HepG2 (cell line): ENCODE results near the gene DAZAP1. TPM values are rescaled to one million over a fixed set of nuclear protein-coding genes. Genes with fewer than 3 reads are reported as not detected.

Experiments used
- ATF7 ChIP-seq, 2 experiments: fragments of 450-650 bp in 1 of 2; sonication (generic) in 1 of 2; formaldehyde crosslinking in 1 of 2; IDR thresholded peaks; 2 replicates each; pipeline versions ENCODE4 v1.4.0 to v1.6.1; 2016 to 2020; ENCODE audit warnings: antibody characterized with exemption in 1 of 2, mild to moderate bottlenecking in 1 of 2, missing genetic modification reagents in 1 of 2
- CEBPG ChIP-seq: IDR thresholded peaks from 2 replicates; pipeline ENCODE4 v1.6.1; 2016
- FOSL2 ChIP-seq: sonication (generic); formaldehyde crosslinking; IDR thresholded peaks from 2 replicates; pipeline ENCODE4 v1.4.0; 2020; ENCODE audit warnings: missing genetic modification reagents
- FOXK2 ChIP-seq: fragments of 450-650 bp; IDR thresholded peaks from 2 replicates; pipeline ENCODE4 v1.6.1; 2016
- HHEX ChIP-seq: IDR thresholded peaks from 2 replicates; pipeline ENCODE4 v1.6.1; 2016; ENCODE audit warnings: control low read depth
- HMG20A ChIP-seq: IDR thresholded peaks from 2 replicates; pipeline ENCODE4 v1.6.1; 2016; ENCODE audit warnings: borderline replicate concordance
- HNRNPUL1 ChIP-seq: fragments of 200-400 bp; formaldehyde crosslinking; IDR thresholded peaks from 2 replicates; pipeline ENCODE4 v1.6.1; 2017; ENCODE audit warnings: low read depth, mild to moderate bottlenecking, low read length, moderate library complexity
- JARID2 ChIP-seq: sonication (generic); formaldehyde crosslinking; IDR thresholded peaks from 2 replicates; pipeline ENCODE4 v1.8.1; 2023; ENCODE audit warnings: missing genetic modification reagents, inconsistent platforms; ENCODE audit not compliant: insufficient replicate concordance
- KDM2A ChIP-seq: sonication (generic); formaldehyde crosslinking; IDR thresholded peaks from 2 replicates; pipeline ENCODE4 v1.4.0; 2020; ENCODE audit warnings: low read depth, missing genetic modification reagents, borderline replicate concordance
- NCOA1 ChIP-seq: sonication (generic); formaldehyde crosslinking; IDR thresholded peaks from 2 replicates; pipeline ENCODE4 v1.9.0; 2021; ENCODE audit warnings: missing genetic modification reagents
- NFATC3 ChIP-seq: sonication (generic); formaldehyde crosslinking; IDR thresholded peaks from 2 replicates; pipeline ENCODE4 v1.5.1; 2020; ENCODE audit warnings: mild to moderate bottlenecking, missing genetic modification reagents
- RARA ChIP-seq: IDR thresholded peaks from 2 replicates; pipeline ENCODE4 v1.6.1; 2016; ENCODE audit warnings: missing genetic modification reagents, missing compliant biosample characterization
- SNAPC5 ChIP-seq: sonication (generic); formaldehyde crosslinking; IDR thresholded peaks from 2 replicates; pipeline ENCODE4 v1.8.1; 2023; ENCODE audit warnings: mild to moderate bottlenecking, missing genetic modification reagents, borderline replicate concordance
- ZBTB10 ChIP-seq: sonication (generic); formaldehyde crosslinking; IDR thresholded peaks from 2 replicates; pipeline ENCODE4 v1.4.0; 2020; ENCODE audit warnings: missing genetic modification reagents, borderline replicate concordance
- ZNF121 ChIP-seq: sonication (generic); formaldehyde crosslinking; IDR thresholded peaks from 2 replicates; pipeline ENCODE4 v1.5.0; 2020; ENCODE audit warnings: mild to moderate bottlenecking, missing genetic modification reagents
- ZNF143 ChIP-seq: sonication (generic); formaldehyde crosslinking; IDR thresholded peaks from 2 replicates; pipeline ENCODE4 v1.4.0; 2020; ENCODE audit warnings: missing genetic modification reagents
- ZNF24 ChIP-seq: fragments of 450-650 bp; IDR thresholded peaks from 2 replicates; pipeline ENCODE4 v1.6.1; 2017; ENCODE audit warnings: antibody characterized with exemption, mild to moderate bottlenecking
- ZNF280B ChIP-seq: sonication (generic); formaldehyde crosslinking; IDR thresholded peaks from 2 replicates; pipeline ENCODE4 v1.5.0; 2020; ENCODE audit warnings: missing genetic modification reagents, mild to moderate bottlenecking, borderline replicate concordance
- ZNF3 ChIP-seq: IDR thresholded peaks from 2 replicates; pipeline ENCODE4 v1.7.0; 2017; ENCODE audit warnings: inconsistent platforms
- ZNF644 ChIP-seq: IDR thresholded peaks from 2 replicates; pipeline ENCODE4 v1.6.1; 2016; ENCODE audit warnings: low read depth
- ZNF746 ChIP-seq: sonication (generic); formaldehyde crosslinking; IDR thresholded peaks from 2 replicates; pipeline ENCODE4 v1.8.0; 2022; ENCODE audit warnings: mild to moderate bottlenecking, missing genetic modification reagents
- ZNF776 ChIP-seq: sonication (generic); formaldehyde crosslinking; IDR thresholded peaks from 2 replicates; pipeline ENCODE4 v1.4.0; 2020; ENCODE audit warnings: mild to moderate bottlenecking, missing genetic modification reagents
- ZNF83 ChIP-seq: sonication (generic); formaldehyde crosslinking; IDR thresholded peaks from 2 replicates; pipeline ENCODE4 v1.4.0; 2020; ENCODE audit warnings: missing genetic modification reagents, mild to moderate bottlenecking, borderline replicate concordance
- ZSCAN25 ChIP-seq: sonication (generic); formaldehyde crosslinking; IDR thresholded peaks from 2 replicates; pipeline ENCODE4 v1.8.0; 2022; ENCODE audit warnings: mild to moderate bottlenecking, missing genetic modification reagents
- ZXDC ChIP-seq: sonication (generic); formaldehyde crosslinking; IDR thresholded peaks from 2 replicates; pipeline ENCODE4 v1.5.0; 2020; ENCODE audit warnings: mild to moderate bottlenecking, missing genetic modification reagents
- polyA plus RNA-seq, 8 experiments: library from polyadenylated mRNA; depleted of rRNA in 3 of 8; stranded (reverse) in 7 of 8; unstranded in 1 of 8; fragments of >200 nt; fragmentation: Illumina TruSeq in 4 of 8; extraction: Trizol in 4 of 8; gene quantifications; 2 replicates each; pipeline versions ENCODE4 v1.2.1 to v1.2.3, GENCODE V29; 2011 to 2016; ENCODE audit warnings: low read depth in 4 of 8, missing spikeins in 1 of 8, mixed read lengths in 1 of 8; ENCODE audit not compliant: insufficient read depth in 1 of 8
- total RNA-seq, 5 experiments: library from RNA; depleted of rRNA; stranded (reverse); fragments of >200 nt; fragmentation: Illumina TruSeq; extraction: Trizol; gene quantifications; 2 replicates each; pipeline ENCODE4 v1.2.3, GENCODE V29; 2016; ENCODE audit warnings: low read depth in 1 of 5

Gene DAZAP1
- total and polyA plus RNA-seq, 2 of the 13 experiments (the other 11 are each of a cell fraction or from before 2014, with no cell fraction given), result 63.3 to 79.2 TPM

GRCh38 chr19:1373534-1374249 lies 33.7 kb upstream of the DAZAP1 start (continued):
- TF ChIP-seq JARID2 (CRISPR knock-in tag) (no peak), FOXK2 (peak; percentile 62; the same call in 1 of the 2 replicates), FOSL2 (CRISPR knock-in tag) (peak; percentile 69), ATF7 (IDR thresholded peaks at IDR 0.05) (no peak), ATF7 (CRISPR knock-in tag; IDR thresholded peaks at IDR 0.05) (no peak), NFATC3 (CRISPR knock-in tag) (no peak), ZNF24 (no peak), ZNF776 (peak; percentile 94), ZNF644 (CRISPR knock-in tag) (no peak), CEBPG (CRISPR knock-in tag) (0 out of 2 replicates have a peak, but pooled peaks have one; percentile 2), ZBTB10 (CRISPR knock-in tag) (peak; percentile 86; the same call in 1 of the 2 replicates), ZNF83 (CRISPR knock-in tag) (no peak), ZNF143 (CRISPR knock-in tag) (peak; percentile 54; the same call in 1 of the 2 replicates), ZSCAN25 (0 out of 2 replicates have a peak, but pooled peaks have one; percentile 36), ZNF746 (CRISPR knock-in tag) (peak; percentile 47), ZNF3 (CRISPR knock-in tag) (0 out of 2 replicates have a peak, but pooled peaks have one; percentile 49), KDM2A (peak; percentile 86; the same call in 1 of the 2 replicates), HHEX (CRISPR knock-in tag) (no peak), ZNF280B (no peak; the same call in 1 of the 2 replicates), NCOA1 (CRISPR knock-in tag) (0 out of 2 replicates have a peak, but pooled peaks have one; percentile 33), SNAPC5 (CRISPR knock-in tag) (no peak), RARA (CRISPR knock-in tag) (peak; percentile 92), HMG20A (CRISPR knock-in tag) (peak; percentile 81; the same call in 1 of the 2 replicates), HNRNPUL1 (no peak), ZXDC (CRISPR knock-in tag) (no peak; the same call in 1 of the 2 replicates), ZNF121 (CRISPR knock-in tag) (no peak)
